Lung microvascular endothelial cell (primary cell): ENCODE results near the gene ELP2. TPM values are rescaled to one million over a fixed set of nuclear protein-coding genes. Genes with fewer than 3 reads are reported as not detected.
"Not testable (repeated sequence)": the region's sequence is repeated elsewhere in the genome, so short reads cannot be mapped to it uniquely, and the experiment has no call there.

Source experiments
- DNase-seq, 2 donors: peaks; one replicate each; pipeline versions ENCODE4 v3.0.0 to v3.0.0-alpha.2; 2010; ENCODE audit warnings: low read depth in 2 of 2
- total RNA-seq: library from RNA; depleted of rRNA; stranded (reverse); fragments of >200 nt; gene quantifications from 2 replicates; pipeline ENCODE4 v1.2.1, GENCODE V29; 2014

The ELP2 gene, protein sequence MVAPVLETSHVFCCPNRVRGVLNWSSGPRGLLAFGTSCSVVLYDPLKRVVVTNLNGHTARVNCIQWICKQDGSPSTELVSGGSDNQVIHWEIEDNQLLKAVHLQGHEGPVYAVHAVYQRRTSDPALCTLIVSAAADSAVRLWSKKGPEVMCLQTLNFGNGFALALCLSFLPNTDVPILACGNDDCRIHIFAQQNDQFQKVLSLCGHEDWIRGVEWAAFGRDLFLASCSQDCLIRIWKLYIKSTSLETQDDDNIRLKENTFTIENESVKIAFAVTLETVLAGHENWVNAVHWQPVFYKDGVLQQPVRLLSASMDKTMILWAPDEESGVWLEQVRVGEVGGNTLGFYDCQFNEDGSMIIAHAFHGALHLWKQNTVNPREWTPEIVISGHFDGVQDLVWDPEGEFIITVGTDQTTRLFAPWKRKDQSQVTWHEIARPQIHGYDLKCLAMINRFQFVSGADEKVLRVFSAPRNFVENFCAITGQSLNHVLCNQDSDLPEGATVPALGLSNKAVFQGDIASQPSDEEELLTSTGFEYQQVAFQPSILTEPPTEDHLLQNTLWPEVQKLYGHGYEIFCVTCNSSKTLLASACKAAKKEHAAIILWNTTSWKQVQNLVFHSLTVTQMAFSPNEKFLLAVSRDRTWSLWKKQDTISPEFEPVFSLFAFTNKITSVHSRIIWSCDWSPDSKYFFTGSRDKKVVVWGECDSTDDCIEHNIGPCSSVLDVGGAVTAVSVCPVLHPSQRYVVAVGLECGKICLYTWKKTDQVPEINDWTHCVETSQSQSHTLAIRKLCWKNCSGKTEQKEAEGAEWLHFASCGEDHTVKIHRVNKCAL
- 141 and 158 TPM in 2 replicates for total RNA-seq

DNA sequence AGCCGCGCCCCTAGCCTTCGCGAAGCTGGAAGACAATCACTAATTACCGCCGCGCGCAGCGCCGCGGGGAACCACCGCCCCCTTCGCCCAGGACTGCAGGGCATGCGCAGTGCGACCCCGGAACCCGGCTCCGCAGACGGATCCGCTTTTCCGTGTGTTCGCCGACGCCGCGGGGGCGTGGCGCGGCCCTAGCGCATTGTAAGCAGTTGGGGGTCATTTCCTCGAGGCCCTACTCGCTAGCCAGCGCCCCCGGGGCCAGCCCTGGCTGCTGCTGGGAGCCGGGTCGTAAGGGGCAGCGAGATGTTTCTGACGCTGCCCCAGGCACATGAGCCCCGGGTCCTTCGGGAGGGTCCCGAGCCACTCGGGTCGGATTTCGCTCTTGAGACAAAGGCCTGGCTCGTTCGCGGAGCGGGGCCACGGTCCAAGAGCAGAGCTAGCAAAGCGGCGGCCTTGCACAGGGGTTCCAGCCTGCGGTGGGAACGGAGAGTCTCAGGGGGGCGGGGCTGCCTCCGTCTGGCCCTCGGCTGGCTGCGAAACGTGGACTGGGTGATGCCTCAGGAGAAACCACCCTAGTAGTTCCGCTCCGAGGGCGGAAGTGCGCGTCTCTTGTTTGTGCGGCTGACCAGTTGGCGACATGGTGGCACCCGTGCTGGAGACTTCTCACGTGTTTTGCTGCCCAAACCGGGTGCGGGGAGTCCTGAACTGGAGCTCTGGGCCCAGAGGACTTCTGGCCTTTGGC, at the start of gene ELP2, which contains the start of gene SLC39A6:
ELP2 (plus strand) TSS at position 600 of the 739 bp plus-strand sequence; CDS start at position 635, 35 bp downstream.
SLC39A6 (minus strand) TSS at position 41 of the 739 bp plus-strand sequence. CDS start 2,333 bp downstream, outside the sequence.
- peak; percentile 97 for DNase-seq

DNA sequence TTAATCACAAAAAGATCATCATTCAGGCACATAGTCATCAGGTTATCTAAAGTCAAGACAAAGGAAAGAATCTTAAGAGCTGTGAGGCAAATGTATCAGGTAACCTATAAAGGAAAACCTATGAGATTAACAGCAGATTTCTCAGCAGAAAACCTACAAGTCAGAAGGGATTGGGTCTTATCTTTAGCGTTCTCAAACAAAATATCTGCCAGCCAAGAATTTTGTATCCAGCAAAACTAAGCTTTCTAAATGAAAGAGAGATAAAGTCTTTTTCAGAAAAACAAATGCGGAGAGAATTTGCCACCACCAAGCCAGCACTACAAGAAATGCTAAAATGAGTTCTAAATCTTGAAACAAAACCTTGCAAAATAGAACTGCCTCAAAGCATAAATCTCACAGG, 48.6 kb upstream of the ELP2 start:
- not testable (repeated sequence) for DNase-seq

DNA sequence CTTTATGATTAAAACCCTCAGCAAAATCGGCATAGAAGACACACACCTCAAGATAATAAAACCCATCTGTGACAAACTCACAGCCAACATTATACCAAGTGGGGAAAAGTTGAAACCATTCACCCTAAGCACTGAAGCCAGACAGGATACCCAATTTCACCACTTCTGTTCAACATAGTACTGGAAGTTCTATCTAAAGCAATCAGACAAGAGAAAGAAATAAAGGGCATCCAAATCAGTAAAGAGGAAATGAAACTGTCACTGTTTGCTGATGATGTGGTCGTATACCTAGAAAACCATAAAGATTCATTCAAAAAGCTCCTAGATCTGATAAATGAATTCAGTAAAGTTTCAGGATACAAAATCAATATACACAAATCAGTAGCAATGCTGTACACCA, 46.0 kb upstream of the ELP2 start:
- no peak for DNase-seq

DNA sequence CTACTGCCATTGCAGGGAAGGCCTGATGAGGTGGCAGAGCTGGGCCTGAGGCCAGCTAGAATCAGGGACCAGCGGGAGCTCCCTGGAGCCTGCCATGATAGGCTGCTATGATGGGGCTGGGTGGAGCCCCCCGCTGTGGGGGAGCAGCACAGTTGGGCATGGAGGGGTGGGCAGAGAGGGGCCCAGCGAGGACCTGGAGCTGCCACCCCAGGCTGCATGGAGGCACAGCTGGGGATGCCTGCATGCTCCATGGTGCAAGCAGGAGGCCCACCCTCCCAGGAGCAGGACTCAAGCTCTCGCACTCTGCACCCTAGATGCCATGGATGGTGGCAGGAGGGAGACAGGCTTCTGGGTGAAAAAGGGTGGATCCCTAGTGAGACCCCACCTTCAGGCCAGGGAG, 44.5 kb upstream of the ELP2 start:
- no peak for DNase-seq

DNA sequence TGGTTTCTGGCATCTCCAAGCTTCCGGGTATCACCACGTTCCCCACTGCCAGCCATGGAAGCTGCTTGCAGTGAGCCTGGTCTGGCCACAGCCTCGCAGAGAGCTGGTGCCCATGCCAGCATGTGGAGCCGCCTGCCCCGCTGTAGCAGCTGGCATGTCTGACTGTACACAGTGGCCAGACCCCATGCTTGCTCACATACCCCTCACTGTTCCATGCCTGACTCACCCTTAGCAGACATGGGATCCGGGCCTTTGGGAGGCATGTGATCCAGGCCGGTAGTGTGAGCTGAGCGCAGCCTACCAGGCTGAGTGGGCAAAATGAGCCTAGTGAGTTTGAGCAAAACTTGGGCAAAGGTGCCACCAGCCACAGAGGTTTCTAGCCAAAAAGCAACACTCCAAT, 43.5 kb upstream of the ELP2 start:
- no peak for DNase-seq

DNA sequence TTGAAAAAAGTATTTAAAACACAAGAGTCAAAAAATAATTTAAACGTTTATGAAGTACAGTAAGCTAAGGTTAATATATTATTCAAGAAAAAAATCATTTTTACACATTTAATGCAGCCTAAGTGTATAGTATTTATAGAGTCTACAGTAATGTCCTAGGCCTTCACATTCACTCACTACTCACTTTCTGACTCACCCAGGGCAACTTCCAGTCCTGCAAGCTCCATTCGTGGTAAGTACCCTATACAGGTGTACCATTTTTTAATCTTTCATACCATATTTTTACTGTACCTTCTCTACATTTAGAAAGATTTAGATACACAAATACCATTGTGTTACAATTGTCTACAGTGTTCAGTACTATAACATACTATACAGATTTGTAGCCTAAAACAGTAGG, 41.4 kb upstream of the ELP2 start:
- no peak for DNase-seq

DNA sequence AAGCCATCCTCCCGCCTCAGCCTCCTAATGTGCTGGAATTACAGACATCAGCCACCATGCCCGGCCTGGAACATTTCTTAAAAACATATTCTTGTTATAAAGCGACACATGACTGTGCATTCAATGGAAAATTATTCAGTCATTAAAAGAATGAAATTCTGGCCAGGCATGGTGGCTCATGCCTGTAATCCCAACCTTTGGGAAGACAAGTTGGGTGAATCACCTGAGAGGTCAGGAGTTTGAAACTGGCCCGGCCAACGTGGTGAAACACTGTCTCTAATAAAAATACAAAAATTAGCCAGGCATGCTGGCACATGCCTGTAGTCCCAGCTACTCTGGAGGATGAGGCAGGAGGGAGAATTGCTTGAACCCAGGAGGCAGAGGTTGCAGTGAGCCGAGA, 40.7 kb upstream of the ELP2 start:
- DNase-seq: no peak

DNA sequence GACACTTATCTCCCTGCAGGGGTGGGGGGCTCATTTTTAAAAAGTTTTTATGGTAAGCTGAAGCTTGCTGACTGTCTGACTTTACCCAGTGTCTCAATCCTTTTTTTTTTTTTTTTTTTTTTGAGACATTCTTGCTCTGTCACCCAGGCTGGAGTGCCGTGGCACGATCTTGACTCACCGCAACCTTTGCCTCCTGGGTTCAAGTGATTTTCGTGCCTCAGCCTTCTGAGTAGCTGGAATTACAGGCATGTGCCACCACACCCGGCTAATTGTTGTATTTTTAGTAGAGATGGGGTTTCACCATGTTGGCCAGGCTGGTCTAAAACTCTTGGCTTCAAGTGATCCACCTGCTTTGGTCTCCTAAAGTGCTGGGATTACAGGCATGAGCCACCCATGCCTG, 37.6 kb upstream of the ELP2 start:
- DNase-seq: not testable (repeated sequence)

DNA sequence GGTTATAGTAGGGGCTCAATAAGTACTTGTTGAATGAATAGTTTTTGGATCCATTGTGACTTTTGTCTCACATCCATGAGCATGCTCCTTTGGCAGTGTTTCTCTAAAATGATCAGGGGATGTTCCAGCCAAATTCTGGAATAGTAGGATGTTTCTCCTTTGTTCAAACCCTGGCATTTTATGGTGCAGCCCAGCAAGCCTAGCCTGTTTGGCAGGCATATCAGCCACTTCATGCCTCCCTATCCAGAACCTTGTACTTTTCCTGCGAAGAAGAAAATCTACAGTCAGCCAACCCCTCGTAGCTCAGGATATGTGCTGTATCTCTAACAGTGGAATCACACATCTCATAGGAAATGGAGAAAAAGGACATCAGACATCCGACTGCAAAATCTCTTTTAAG, 35.3 kb upstream of the ELP2 start:
- no peak for DNase-seq

DNA sequence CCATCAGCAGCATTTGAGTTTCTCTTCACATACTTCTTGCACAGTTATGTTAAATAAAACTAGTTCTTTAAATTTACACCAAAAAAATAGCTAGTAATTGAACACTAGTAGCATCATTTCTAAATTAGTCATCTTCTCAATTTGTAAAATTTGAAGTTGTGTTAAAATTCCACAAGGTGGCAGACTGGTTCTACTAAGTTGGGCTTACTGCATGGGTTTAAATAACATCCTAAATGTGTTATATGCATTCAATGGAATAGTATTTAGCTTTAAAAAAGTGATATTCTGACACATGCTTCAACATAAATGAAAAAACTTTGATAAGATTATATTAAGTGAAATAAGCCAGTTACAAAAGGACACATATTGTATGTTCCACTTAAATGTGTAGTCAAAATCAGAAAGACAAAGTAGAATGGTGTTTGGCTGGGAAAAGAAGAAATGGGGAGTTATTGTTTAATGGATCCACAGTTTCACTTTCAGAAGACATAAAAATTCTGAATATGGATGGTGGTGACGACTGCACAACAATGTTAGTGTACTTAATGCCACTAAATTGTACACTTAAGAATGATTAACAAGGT, 33.7 kb upstream of the ELP2 start:
- DNase-seq: peak; percentile 81 to 86

DNA sequence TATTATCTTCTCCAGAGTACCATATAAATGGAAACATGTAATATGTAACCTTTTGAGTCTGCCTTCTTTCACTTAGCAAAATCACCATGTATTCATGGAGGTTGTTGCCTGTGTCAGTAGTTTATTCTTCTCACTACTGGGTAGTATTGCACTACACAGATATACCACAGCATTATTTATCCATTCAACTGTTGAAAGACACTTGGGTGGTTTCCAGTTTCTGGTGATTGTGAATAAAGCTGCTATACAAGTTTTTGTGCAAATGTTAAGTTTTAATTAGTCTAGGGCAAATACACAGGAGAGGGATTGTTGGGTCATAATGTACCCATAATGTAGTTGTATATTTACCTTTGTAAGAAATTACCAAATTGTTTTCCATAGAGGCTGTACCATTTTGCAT, 32.7 kb upstream of the ELP2 start:
- DNase-seq: no peak

DNA sequence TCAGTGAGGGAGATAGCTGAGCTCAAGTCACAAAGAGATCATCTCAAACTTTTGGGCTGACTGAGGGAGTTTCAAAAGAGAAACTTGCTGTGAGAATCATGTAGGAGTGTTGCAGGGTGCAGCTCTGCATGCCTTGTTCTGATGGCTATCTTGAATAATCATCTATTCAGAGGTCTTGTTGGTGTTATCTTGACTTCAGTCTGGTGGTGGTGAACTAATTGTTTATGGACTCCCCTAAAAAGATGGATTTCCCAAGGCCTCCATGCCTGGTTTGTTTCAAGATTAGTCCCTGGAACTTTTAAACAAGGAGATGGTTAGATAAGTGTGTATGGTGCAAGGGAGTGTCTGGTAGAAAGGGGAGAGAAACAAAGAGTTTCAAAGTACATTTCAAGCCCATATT, 30.4 kb upstream of the ELP2 start:
- no peak for DNase-seq

DNA sequence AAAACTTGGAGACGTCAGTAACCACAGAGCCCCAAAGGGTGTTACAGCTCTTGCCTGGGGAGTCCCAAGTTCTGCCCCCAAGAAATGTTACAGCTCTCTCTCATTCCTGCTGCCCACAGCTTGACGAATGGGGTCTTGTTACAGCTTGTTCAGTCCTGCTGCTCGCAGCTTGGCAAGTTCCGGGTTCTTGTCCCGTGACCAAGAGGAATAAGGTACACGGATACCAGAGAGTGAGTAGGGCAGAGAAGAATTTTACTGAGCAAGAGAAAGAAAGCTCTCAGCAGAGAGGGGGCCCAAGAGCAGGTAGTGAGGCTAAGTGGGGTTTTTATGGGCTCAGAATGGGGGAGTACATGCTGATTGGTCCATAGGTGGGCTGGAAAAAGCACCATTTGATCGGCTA, 27.8 kb upstream of the ELP2 start:
- DNase-seq: no peak

DNA sequence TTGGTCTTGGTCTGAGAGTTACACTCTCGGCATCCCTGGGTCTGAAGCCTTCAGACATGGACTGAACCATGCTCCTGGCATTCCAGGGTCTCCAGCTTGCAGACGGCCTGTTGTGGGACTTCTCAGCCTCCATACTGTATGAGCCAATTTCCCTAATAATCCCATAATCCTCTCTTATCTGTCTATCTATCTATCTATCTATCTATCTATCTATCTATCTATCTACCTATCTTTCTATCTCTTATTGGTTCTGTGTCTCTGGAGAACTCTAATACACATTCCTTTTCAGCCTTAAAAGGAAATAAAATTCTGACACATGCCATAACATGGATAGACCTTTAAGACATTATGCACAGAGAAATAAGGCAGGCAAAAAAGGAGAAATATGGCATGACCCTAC, 24.9 kb upstream of the ELP2 start:
- DNase-seq: no peak

DNA sequence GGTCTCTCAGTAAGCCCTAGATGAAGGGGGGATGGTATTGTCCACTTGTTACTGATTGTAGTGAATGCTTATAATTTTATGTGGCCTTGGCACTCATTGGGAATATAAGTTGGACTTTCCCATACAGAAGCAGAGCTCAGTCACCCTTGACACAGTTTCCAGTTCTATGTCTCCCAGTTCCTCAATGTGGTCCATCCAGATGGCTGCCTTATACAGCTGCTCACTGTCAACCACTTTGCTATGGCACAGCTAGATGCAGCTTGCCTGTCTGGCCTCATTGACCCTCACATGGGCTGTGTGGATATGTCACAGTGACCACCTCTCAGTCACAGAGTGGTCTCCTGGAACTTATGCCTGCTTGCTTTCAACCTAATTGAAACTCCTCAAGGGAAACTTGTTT, 22.2 kb upstream of the ELP2 start:
- DNase-seq: no peak

DNA sequence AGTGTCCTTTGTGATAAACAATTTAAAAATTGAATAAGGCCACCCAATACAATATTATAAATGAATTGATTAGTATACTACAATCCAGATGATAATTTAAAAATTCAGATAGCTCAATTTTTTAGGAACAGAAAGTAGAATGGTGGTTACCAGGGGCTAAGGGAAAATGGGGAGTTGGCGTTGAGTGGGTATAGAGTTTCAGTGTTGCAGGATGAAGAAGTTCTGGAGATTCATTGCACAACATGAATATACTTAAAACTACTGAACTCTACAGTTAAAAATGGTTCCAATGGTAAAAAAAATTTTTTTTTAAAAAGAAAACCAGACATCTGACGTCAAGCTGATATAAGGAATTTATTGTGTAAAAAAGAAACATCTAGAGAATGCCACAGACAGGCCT, 21.5 kb upstream of the ELP2 start:
- DNase-seq: no peak

DNA sequence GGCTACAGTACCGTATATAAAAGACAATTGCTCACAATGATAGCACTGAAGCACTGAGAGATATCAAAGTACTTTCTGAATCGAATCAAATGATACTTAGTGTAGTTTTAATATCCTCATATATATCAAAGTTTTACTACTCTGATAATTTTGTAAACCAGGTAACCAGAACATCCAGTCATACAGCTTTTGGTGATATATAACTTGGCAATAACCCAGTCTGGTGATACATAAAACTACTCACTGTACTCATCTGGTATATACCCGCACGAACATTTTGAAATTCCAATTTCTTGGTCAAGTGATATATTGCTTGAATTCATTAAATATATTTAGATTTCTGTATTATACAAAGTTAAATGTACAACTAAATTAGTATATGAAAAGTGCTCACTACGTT, 21.1 kb upstream of the ELP2 start:
- no peak for DNase-seq

DNA sequence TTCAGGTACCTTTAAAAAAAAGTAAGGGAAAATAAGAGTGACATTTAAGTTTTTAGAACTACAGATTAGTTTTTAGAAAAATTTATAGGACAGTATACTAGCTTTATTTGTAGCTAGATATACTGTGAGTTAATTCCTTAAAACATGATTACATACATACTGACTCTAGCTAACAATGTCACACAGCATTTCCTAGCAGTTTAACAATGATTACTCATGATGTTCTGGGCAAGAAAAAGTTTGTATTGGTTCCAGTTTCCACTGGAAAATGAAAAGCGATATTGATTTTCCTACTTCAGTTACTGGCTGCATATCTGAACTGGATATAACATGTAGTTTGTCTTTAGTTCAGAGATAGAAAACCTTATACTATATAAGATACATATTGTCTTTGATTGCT, 20.0 kb upstream of the ELP2 start:
- DNase-seq: no peak

DNA sequence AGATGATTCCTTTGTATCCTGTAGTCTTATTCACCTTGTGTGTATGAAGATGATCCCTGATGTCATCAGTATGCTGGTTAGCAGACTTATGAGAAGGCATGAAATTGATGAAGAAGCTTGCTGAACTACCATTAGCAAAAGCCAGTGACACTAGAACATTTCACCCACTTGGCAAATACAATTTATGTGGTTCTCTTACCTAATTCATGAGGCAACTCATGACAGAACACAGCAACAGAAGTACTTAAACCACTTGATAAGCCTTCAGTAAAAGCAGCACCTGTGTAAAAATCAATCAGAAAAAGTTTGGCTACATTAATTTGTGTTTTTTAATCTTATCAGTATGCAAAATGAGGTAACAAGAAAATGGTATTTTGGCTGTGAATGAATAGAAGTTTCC, 17.4 kb upstream of the ELP2 start:
- no peak for DNase-seq

DNA sequence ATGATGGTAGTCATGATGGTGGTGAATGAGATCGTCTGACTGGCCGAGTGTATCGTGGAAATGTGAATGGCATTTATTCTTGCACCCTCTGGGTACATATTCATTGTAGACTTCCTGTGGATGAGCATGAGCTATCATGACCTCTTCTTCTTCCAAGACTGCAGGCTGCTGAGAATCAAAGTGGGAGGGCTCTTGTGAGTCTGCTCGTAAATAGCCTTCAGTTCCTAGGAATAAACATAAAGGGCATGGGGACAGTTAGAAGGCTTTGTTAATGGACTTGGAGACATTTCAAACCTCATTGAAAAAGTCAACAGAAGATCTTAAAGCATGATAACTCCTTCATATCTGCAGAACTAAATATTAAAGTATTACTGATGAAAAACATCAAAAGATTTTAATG, 15.4 kb upstream of the ELP2 start:
- no peak for DNase-seq

DNA sequence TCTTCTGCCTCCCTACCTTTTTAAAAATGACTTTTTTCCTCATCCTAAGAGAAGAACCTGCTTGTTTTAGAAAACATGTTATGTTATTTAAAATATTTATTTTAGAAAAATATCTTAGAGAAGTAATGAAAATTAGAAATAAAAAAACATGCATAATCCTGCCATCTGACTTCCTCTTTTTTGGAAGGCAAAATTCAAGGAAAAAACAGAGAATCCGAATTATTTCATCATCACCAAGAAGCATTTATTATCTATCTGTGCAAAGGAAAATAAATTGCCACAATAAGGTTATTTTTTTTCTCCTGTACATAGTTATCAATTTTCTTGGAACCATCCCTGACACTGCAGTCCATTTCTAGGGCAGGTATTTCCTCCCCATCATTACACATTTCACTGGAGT, 15.0 kb upstream of the ELP2 start:
- no peak for DNase-seq

DNA sequence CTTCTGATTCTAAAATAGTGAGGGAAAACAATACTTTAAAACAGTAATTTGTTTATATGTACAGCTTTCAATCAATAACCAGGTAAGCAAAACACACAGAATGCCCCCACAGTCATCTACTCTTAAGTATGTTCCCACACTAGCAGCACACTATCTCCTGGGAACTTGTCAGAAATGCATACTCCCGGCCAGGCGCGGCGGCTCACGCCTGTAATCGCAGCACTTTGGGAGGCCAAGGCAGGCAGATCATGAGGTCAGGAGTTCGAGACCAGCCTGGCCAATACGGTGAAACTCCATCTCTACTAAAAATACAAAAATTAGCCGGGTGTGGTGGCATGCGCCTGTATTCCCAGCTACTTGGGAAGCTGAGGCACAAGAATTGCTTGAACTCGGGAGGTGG, 12.9 kb upstream of the ELP2 start:
- not testable (repeated sequence) for DNase-seq
